ENCODE data around the gene LRMDA.

GRCh38 chr10:76089556-76090180 lies 658.2 kb downstream of the LRMDA start:
- TF ChIP-seq CTCF (tag by site-specific recombination; IDR thresholded peaks at IDR 0.05) (no peak), YY1 (tag by site-specific recombination; IDR thresholded peaks at IDR 0.05) (no peak), ZNF175 (tag by site-specific recombination; IDR thresholded peaks at IDR 0.05) (no peak), ZNF768 (tag by site-specific recombination; IDR thresholded peaks at IDR 0.05) (no peak), ZNF239 (tag by site-specific recombination; IDR thresholded peaks at IDR 0.05) (no peak), ZNF23 (tag by site-specific recombination; IDR thresholded peaks at IDR 0.05; ENCODE audit: borderline replicate concordance) (no peak), TRIM28 (IDR thresholded peaks at IDR 0.05; ENCODE audit: borderline replicate concordance, low read length) (no peak), BCL11A (tag by site-specific recombination; IDR thresholded peaks at IDR 0.05; ENCODE audit: low read depth) (no peak), ZNF785 (tag by site-specific recombination; IDR thresholded peaks at IDR 0.05) (no peak), ZNF16 (tag by site-specific recombination; IDR thresholded peaks at IDR 0.05; ENCODE audit: low read depth) (no peak), ZBTB11 (tag by site-specific recombination; conservative IDR thresholded peaks at IDR 0.05; ENCODE audit: low read depth) (no peak), ZNF529 (tag by site-specific recombination; IDR thresholded peaks at IDR 0.05; ENCODE audit: insufficient replicate concordance) (no peak)
- TF ChIP-seq, protein P1, sequence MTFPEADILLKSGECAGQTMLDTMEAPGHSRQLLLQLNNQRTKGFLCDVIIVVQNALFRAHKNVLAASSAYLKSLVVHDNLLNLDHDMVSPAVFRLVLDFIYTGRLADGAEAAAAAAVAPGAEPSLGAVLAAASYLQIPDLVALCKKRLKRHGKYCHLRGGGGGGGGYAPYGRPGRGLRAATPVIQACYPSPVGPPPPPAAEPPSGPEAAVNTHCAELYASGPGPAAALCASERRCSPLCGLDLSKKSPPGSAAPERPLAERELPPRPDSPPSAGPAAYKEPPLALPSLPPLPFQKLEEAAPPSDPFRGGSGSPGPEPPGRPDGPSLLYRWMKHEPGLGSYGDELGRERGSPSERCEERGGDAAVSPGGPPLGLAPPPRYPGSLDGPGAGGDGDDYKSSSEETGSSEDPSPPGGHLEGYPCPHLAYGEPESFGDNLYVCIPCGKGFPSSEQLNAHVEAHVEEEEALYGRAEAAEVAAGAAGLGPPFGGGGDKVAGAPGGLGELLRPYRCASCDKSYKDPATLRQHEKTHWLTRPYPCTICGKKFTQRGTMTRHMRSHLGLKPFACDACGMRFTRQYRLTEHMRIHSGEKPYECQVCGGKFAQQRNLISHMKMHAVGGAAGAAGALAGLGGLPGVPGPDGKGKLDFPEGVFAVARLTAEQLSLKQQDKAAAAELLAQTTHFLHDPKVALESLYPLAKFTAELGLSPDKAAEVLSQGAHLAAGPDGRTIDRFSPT (tag by site-specific recombination; IDR thresholded peaks at IDR 0.05): no peak
